GM12878 (cell line): Measurements from ENCODE around the gene NANOG. TPM values are rescaled to one million over a fixed set of nuclear protein-coding genes. Genes with fewer than 3 reads are reported as not detected.

Experiments
- ATAC-seq: fragments of 200-7000 bp; cut with Tn5 transposase; 3 replicates; pipeline ENCODE4 v1.9.1; 2020; ENCODE audit warnings: mild to moderate bottlenecking, moderate library complexity
- BruUV-seq: library from RNA; stranded (reverse); fragments of 400-500 nt; replicated peaks from 2 replicates; lab custom pipeline; 2021; lab: Mats Ljungman, UMichigan
- CTCF ChIA-PET: fragments of 300-600 bp; sonication (Branson Sonifier 250); formaldehyde crosslinking; extraction: SDS; loops from one replicate; lab custom pipeline; 2021; ENCODE audit warnings: inconsistent platforms; lab: Yijun Ruan, JAX
- POLR2A ChIA-PET: fragments of 350-600 bp; formaldehyde crosslinking; extraction: SDS; loops from one replicate; lab custom pipeline; 2021; ENCODE audit warnings: inconsistent platforms; lab: Charles Lee
- RAD21 ChIA-PET: fragments of 300-600 bp; sonication (Branson Sonifier 250); formaldehyde crosslinking; loops from one replicate; lab custom pipeline; 2023; ENCODE audit warnings: antibody characterized with exemption; ENCODE audit not compliant: unreplicated experiment; lab: Charles Lee
- SMC1A ChIA-PET: fragments of 300-600 bp; sonication (Branson Sonifier 250); formaldehyde crosslinking; loops from one replicate; lab custom pipeline; 2023; ENCODE audit not compliant: unreplicated experiment, uncharacterized antibody; lab: Charles Lee
- DNase-seq: peaks from one replicate; pipeline ENCODE4 v3.0.0-alpha.2; 2011; ENCODE audit warnings: low read depth, low spot score
- FAIRE-seq: peaks from 3 replicates; lab custom pipeline; 2011; peaks lifted over from hg19 to GRCh38; lab: Jason Lieb, UNC
- H2AFZ ChIP-seq: 2 replicates; pipeline ENCODE4 v1.6.0; 2011; ENCODE audit warnings: low read depth, low read length, control low read depth; ENCODE audit not compliant: control insufficient read depth
- H3K27ac ChIP-seq: 2 replicates; pipeline ENCODE4 v1.5.1; 2011; ENCODE audit warnings: control low read depth; ENCODE audit not compliant: control insufficient read depth, insufficient read depth
- H3K27me3 ChIP-seq, 2 experiments: replicated peaks in 1 of 2; 2 replicates each; pipeline versions ENCODE4 v1.6.0 to v1.6.1; 2011; ENCODE audit warnings: low read length in 1 of 2; ENCODE audit not compliant: control insufficient read depth in 2 of 2, insufficient read depth in 2 of 2
- H3K36me3 ChIP-seq, 2 experiments: 2 replicates each; pipeline ENCODE4 v1.5.1; 2011; ENCODE audit warnings: low read length in 1 of 2; ENCODE audit not compliant: control insufficient read depth in 2 of 2, insufficient read depth in 2 of 2
- H3K4me1 ChIP-seq: 2 replicates; pipeline ENCODE4 v1.6.1; 2011; ENCODE audit warnings: mild to moderate bottlenecking, low read length, moderate library complexity, mixed read lengths; ENCODE audit not compliant: control insufficient read depth, insufficient read depth
- H3K4me2 ChIP-seq: 2 replicates; pipeline ENCODE4 v1.6.0; 2011; ENCODE audit warnings: control low read depth; ENCODE audit not compliant: control insufficient read depth, insufficient read depth
- H3K4me3 ChIP-seq: fragments of 200-600 bp; sonication (generic); 2 replicates; pipeline ENCODE4 v1.5.1; 2016
- H3K79me2 ChIP-seq: 2 replicates; pipeline ENCODE4 v1.6.0; 2011; ENCODE audit warnings: low read length; ENCODE audit not compliant: control insufficient read depth, insufficient read depth
- H3K9ac ChIP-seq: 2 replicates; pipeline ENCODE4 v1.8.0; 2011; ENCODE audit warnings: low read length, control low read depth, mixed read lengths; ENCODE audit not compliant: control insufficient read depth, insufficient read depth
- H3K9me3 ChIP-seq: replicated peaks from 3 replicates; pipeline ENCODE4 v1.5.1; 2011; ENCODE audit warnings: mild to moderate bottlenecking, low read length; ENCODE audit not compliant: control insufficient read depth, insufficient read depth
- H4K20me1 ChIP-seq: 2 replicates; pipeline ENCODE4 v1.6.0; 2011; ENCODE audit not compliant: control insufficient read depth, insufficient read depth
- HCFC1 ChIP-seq: fragments of 150-350 bp; IDR thresholded peaks from 2 replicates; pipeline ENCODE4 v1.6.1; 2014; ENCODE audit warnings: low read length
- NFYB ChIP-seq: IDR thresholded peaks from 2 replicates; pipeline ENCODE4 v1.6.1; 2011; ENCODE audit warnings: low read depth, mild to moderate bottlenecking, low read length, improper control_type of control experiment, moderate library complexity; ENCODE audit not compliant: insufficient read depth
- SIX5 ChIP-seq: IDR thresholded peaks from 2 replicates; pipeline ENCODE4 v1.6.1; 2011; ENCODE audit warnings: mild to moderate bottlenecking, low read depth, low read length, moderate library complexity; ENCODE audit not compliant: severe bottlenecking
- TCF7 ChIP-seq: IDR thresholded peaks from 2 replicates; pipeline ENCODE4 v1.6.1; 2014; ENCODE audit warnings: antibody characterized with exemption, borderline replicate concordance
- ZNF217 ChIP-seq: fragments of 450-650 bp; IDR thresholded peaks from 2 replicates; pipeline ENCODE4 v1.6.1; 2017; ENCODE audit warnings: antibody characterized with exemption, mild to moderate bottlenecking
- WGBS: methylation state at CpG from one replicate; pipeline ENCODE4 v1.1.6; 2016; ENCODE audit warnings: low lambda C conversion rate; ENCODE audit not compliant: insufficient replicate concordance, insufficient coverage; ENCODE audit errors: missing lambda C conversion rate; 5-methylcytosine and 5-hydroxymethylcytosine counted together
- in situ Hi-C: fragments of 300-500 bp; cut with MboI; formaldehyde crosslinking; loops from 9 replicates; pipeline ENCODE4 v1.14.3; 2018; ENCODE audit warnings: mixed read lengths
- intact Hi-C: fragments of 100-400 bp; cut with micrococcal nuclease; formaldehyde crosslinking; loops from one replicate; pipeline ENCODE4 v1.14.2; 2022; ENCODE audit not compliant: unreplicated experiment
- polyA plus RNA-seq, 11 experiments: library from polyadenylated mRNA; depleted of rRNA in 4 of 11; unstranded in 6 of 11; stranded (reverse) in 5 of 11; fragments of >200 nt; fragmentation: Nextera tagmentation in 4 of 11; fragmentation: Illumina TruSeq in 1 of 11; extraction: Ambion mirVana in 4 of 11; extraction: Trizol in 1 of 11; gene quantifications; 1 replicate in 1 of 11; 2 replicates in 10 of 11; pipeline versions ENCODE4 v1.2.1 to v1.2.3, GENCODE V29; 2011 to 2016; ENCODE audit warnings: inconsistent platforms in 2 of 11, missing spikeins in 2 of 11, low read depth in 1 of 11
- total RNA-seq, 4 experiments: library from RNA; depleted of rRNA in 3 of 4; stranded (reverse); fragments of >200 nt in 3 of 4; fragmentation: Illumina TruSeq in 1 of 4; extraction: Trizol in 1 of 4; gene quantifications; 2 replicates each; pipeline versions ENCODE4 v1.2.1 to v1.2.3, GENCODE V29; 2013 to 2021
- TF ChIP-seq, protein P1 (sequence below): IDR thresholded peaks from 2 replicates; pipeline ENCODE4 v1.6.1; 2012; ENCODE audit warnings: low read length, inconsistent platforms

Gene NANOG
- total and polyA plus RNA-seq, 10 of the 15 experiments (the other 5 are each of a cell fraction or from before 2014, with no cell fraction given): 0.51 TPM; not detected in 9

GRCh38 chr12:7835116-7835515 is 45.9 kb downstream of the NANOG start:
- H4K20me1 ChIP-seq: no peaks in the 10 kb centered on the region
- intact Hi-C loops: no loop called here
- no peak for ATAC-seq
- no peak overlapping the region for H3K9ac ChIP-seq
- DNase-seq: no peak
- SMC1A ChIA-PET: no interaction called here
- in situ Hi-C loops: no loop called here
- no peaks in the 10 kb centered on the region for H3K4me1 ChIP-seq
- no peak overlapping the region for H3K4me3 ChIP-seq
- H3K36me3 ChIP-seq: no peaks in the 10 kb centered on the region
- RAD21 ChIA-PET: no interaction called here
- POLR2A ChIA-PET: no interaction called here
- no peak overlapping the region for H3K27ac ChIP-seq
- no peak overlapping the region for H2AFZ ChIP-seq
- FAIRE-seq: no peak
- H3K79me2 ChIP-seq: no peaks in the 10 kb centered on the region
- H3K4me2 ChIP-seq: no peak overlapping the region
- H3K9me3 ChIP-seq: no peaks in the 10 kb centered on the region
- no TSS peak for BruUV-seq
- H3K27me3 ChIP-seq: no peaks in the 10 kb centered on the region
- 45% methylated on average over 9 of the region's 9 CpGs for WGBS
- CTCF ChIA-PET: interaction anchor here (0.5 to 2.0 kb wide), 2 partner anchors 25 to 57 kb away, joined by 3 to 4 read pairs; no protein-coding TSS in a partner anchor
- no peak for TF ChIP-seq NFYB

DNA sequence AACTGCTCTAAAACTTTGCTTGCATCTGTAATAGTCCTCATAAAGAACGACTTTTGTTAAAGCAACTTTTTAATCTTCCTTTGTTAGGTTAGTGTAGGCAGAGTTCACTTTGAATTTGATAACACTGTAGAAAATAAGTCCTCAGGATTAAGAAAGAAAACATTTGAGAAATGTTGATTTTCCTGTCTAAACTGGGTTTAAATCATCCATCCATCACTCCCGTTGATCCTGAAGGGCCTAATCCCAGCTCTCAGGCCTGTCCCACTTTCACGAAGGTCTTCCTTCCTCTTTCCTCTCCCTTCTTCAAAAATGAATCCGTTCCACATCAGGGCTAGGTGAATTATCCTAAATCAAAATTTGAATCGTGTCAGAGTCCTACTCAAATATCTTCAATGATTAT is 46.6 kb downstream of the NANOG start:
- no peak for DNase-seq
- Histone ChIP-seq H3K9ac (no peak overlapping the region), H3K4me1 (no peaks in the 10 kb centered on the region), H3K27ac (no peak overlapping the region)
- SMC1A ChIA-PET: no interaction called here
- RAD21 ChIA-PET: no interaction called here
- TF ChIP-seq, protein P1, sequence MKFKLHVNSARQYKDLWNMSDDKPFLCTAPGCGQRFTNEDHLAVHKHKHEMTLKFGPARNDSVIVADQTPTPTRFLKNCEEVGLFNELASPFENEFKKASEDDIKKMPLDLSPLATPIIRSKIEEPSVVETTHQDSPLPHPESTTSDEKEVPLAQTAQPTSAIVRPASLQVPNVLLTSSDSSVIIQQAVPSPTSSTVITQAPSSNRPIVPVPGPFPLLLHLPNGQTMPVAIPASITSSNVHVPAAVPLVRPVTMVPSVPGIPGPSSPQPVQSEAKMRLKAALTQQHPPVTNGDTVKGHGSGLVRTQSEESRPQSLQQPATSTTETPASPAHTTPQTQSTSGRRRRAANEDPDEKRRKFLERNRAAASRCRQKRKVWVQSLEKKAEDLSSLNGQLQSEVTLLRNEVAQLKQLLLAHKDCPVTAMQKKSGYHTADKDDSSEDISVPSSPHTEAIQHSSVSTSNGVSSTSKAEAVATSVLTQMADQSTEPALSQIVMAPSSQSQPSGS: no peak
- TF ChIP-seq SIX5 (no peak), ZNF217 (no peak), TCF7 (no peak), HCFC1 (no peak)
- TF ChIP-seq, all 136 proteins: peak for 0
- H3K79me2 ChIP-seq: no peaks in the 10 kb centered on the region
- BruUV-seq: no TSS peak
- 16% methylated on average over 5 of the region's 5 CpGs for WGBS
- no peak overlapping the region for H3K4me3 ChIP-seq
- in situ Hi-C loops (no loop called here), intact Hi-C loops (no loop called here)
- ATAC-seq (no peak), FAIRE-seq (no peak)
- H2AFZ ChIP-seq: no peak overlapping the region
- CTCF ChIA-PET: no interaction called here
- POLR2A ChIA-PET: no interaction called here
- no peaks in the 10 kb centered on the region for H3K9me3 ChIP-seq
- H3K4me2 ChIP-seq: no peak overlapping the region
- H4K20me1 ChIP-seq: no peaks in the 10 kb centered on the region
- no peaks in the 10 kb centered on the region for H3K27me3 ChIP-seq
- no peaks in the 10 kb centered on the region for H3K36me3 ChIP-seq
